COLO668 (cell line): ENCODE results near the gene RXFP2.
A peak's percentile ranks its signal among the peaks of the same experiment; 100 is the strongest.

ENCODE experiments used
- DNase-seq: peaks from one replicate; lab custom pipeline; 2025; ENCODE audit not compliant: unreplicated experiment; lab: John Stamatoyannopoulos, UW

RXFP2 gene

GRCh38 chr13:31824705-31825517, 85.6 kb downstream of the RXFP2 start:
- no peak for DNase-seq

- no peak for DNase-seq
Measured at GRCh38 chr13:31826521-31826920, 87.2 kb downstream of the RXFP2 start.

- DNase-seq, result no peak
Measured at GRCh38 chr13:31827707-31828106, 88.4 kb downstream of the RXFP2 start.

- DNase-seq, result no peak
Measured at GRCh38 chr13:31835932-31836331, 96.6 kb downstream of the RXFP2 start.

GRCh38 chr13:31843044-31843443, 103.7 kb downstream of the RXFP2 start:
- DNase-seq, result no peak

- peak; percentile 99 for DNase-seq
Measured at GRCh38 chr13:31846182-31846938, 107.0 kb downstream of the RXFP2 start.

- DNase-seq, result no peak
Measured at GRCh38 chr13:31846961-31847752, 107.8 kb downstream of the RXFP2 start.

GRCh38 chr13:31848621-31849020, 109.3 kb downstream of the RXFP2 start:
- DNase-seq, result no peak

- no peak for DNase-seq
Measured at GRCh38 chr13:31849206-31849605, 109.9 kb downstream of the RXFP2 start.

- no peak for DNase-seq
Measured at GRCh38 chr13:31850041-31850555, 110.8 kb downstream of the RXFP2 start.

- DNase-seq, result no peak
Measured at GRCh38 chr13:31851216-31851615, 111.9 kb downstream of the RXFP2 start.
